SK-N-SH treated with all-trans-retinoic acid at 6 μM for 48 hours (cell line): ENCODE results near the gene PDLIM3.

Experiments used
- ATAC-seq: fragments of 200-7000 bp; cut with Tn5 transposase; 3 replicates; pipeline ENCODE4 v1.9.1; 2020; ENCODE audit warnings: mild to moderate bottlenecking, moderate library complexity
- BACH2 ChIP-seq: fragments of 250-450 bp; sonication (Bioruptor Pico); IDR thresholded peaks from 2 replicates; pipeline ENCODE4 v1.9.0; 2021; ENCODE audit warnings: mild to moderate bottlenecking, borderline replicate concordance
- CREB5 ChIP-seq: fragments of 250-450 bp; sonication (Bioruptor Pico); IDR thresholded peaks from 2 replicates; pipeline ENCODE4 v1.5.1; 2020; ENCODE audit warnings: low read depth, mild to moderate bottlenecking, moderate library complexity
- CSDC2 ChIP-seq: fragments of 250-450 bp; sonication (Bioruptor Pico); IDR thresholded peaks from 2 replicates; pipeline ENCODE4 v1.5.0; 2020; ENCODE audit warnings: mild to moderate bottlenecking, moderate library complexity
- CSRNP3 ChIP-seq: fragments of 250-450 bp; sonication (Bioruptor Pico); IDR thresholded peaks from 2 replicates; pipeline ENCODE4 v1.5.1; 2021; ENCODE audit warnings: mild to moderate bottlenecking, moderate library complexity
- ESRRG ChIP-seq: fragments of 250-450 bp; sonication (Bioruptor Pico); IDR thresholded peaks from 2 replicates; pipeline ENCODE4 v1.6.1; 2021; ENCODE audit warnings: mild to moderate bottlenecking
- GLIS3 ChIP-seq: fragments of 250-450 bp; sonication (Bioruptor Pico); IDR thresholded peaks from 2 replicates; pipeline ENCODE4 v1.5.0; 2020; ENCODE audit warnings: mild to moderate bottlenecking, moderate library complexity
- ISL1 ChIP-seq: fragments of 250-450 bp; sonication (Bioruptor Pico); IDR thresholded peaks from 2 replicates; pipeline ENCODE4 v2.1.2; 2022; ENCODE audit warnings: mild to moderate bottlenecking, moderate library complexity
- OSR1 ChIP-seq: fragments of 250-450 bp; sonication (Bioruptor Pico); IDR thresholded peaks from 2 replicates; pipeline ENCODE4 v1.8.0; 2022; ENCODE audit warnings: moderate library complexity, mild to moderate bottlenecking, inconsistent platforms
- POU6F1 ChIP-seq: fragments of 250-450 bp; sonication (Bioruptor Pico); IDR thresholded peaks from 2 replicates; pipeline ENCODE4 v1.8.0; 2021; ENCODE audit warnings: low read depth, mild to moderate bottlenecking, moderate library complexity, borderline replicate concordance
- PPARA ChIP-seq: fragments of 250-450 bp; sonication (Bioruptor Pico); IDR thresholded peaks from 2 replicates; pipeline ENCODE4 v1.5.0; 2020; ENCODE audit warnings: mild to moderate bottlenecking, borderline replicate concordance
- RARB ChIP-seq: fragments of 250-450 bp; sonication (Bioruptor Pico); IDR thresholded peaks from 2 replicates; pipeline ENCODE4 v1.8.0; 2021; ENCODE audit warnings: mild to moderate bottlenecking, moderate library complexity
- SNAI2 ChIP-seq: fragments of 250-450 bp; sonication (Bioruptor Pico); IDR thresholded peaks from 2 replicates; pipeline ENCODE4 v1.5.0; 2020; ENCODE audit warnings: mild to moderate bottlenecking, moderate library complexity
- TCF4 ChIP-seq: fragments of 250-450 bp; sonication (Bioruptor Pico); IDR thresholded peaks from 2 replicates; pipeline ENCODE4 v1.8.0; 2021; ENCODE audit warnings: mild to moderate bottlenecking, moderate library complexity, borderline replicate concordance
- TOX ChIP-seq: fragments of 250-450 bp; sonication (Bioruptor Pico); IDR thresholded peaks from 2 replicates; pipeline ENCODE4 v1.8.0; 2021; ENCODE audit warnings: mild to moderate bottlenecking, moderate library complexity, borderline replicate concordance
- TSHZ2 ChIP-seq: fragments of 250-450 bp; sonication (Bioruptor Pico); IDR thresholded peaks from 2 replicates; pipeline ENCODE4 v1.5.0; 2020; ENCODE audit warnings: mild to moderate bottlenecking, moderate library complexity
- ZFP3 ChIP-seq: fragments of 250-450 bp; sonication (Bioruptor Pico); IDR thresholded peaks from 2 replicates; pipeline ENCODE4 v1.5.0; 2020; ENCODE audit warnings: mild to moderate bottlenecking, moderate library complexity
- ZFP30 ChIP-seq: fragments of 450-650 bp; formaldehyde crosslinking; IDR thresholded peaks from 2 replicates; pipeline ENCODE4 v1.5.0; 2022; ENCODE audit warnings: mild to moderate bottlenecking, moderate library complexity
- ZNF565 ChIP-seq: fragments of 450-650 bp; formaldehyde crosslinking; conservative IDR thresholded peaks from 2 replicates; pipeline ENCODE4 v1.5.0; 2020; ENCODE audit warnings: low read depth, mild to moderate bottlenecking, moderate library complexity
- ZNF70 ChIP-seq: fragments of 450-650 bp; formaldehyde crosslinking; IDR thresholded peaks from 2 replicates; pipeline ENCODE4 v1.5.0; 2020; ENCODE audit warnings: mild to moderate bottlenecking, moderate library complexity
- ZNF8 ChIP-seq: fragments of 450-650 bp; formaldehyde crosslinking; IDR thresholded peaks from 2 replicates; pipeline ENCODE4 v1.5.0; 2020; ENCODE audit warnings: mild to moderate bottlenecking, moderate library complexity
- TF ChIP-seq, protein P1 (sequence below): fragments of 250-450 bp; sonication (Bioruptor Pico); IDR thresholded peaks from 2 replicates; pipeline ENCODE4 v1.8.0; 2020; ENCODE audit warnings: mild to moderate bottlenecking, moderate library complexity, borderline replicate concordance

PDLIM3 gene

GRCh38 chr4:185513489-185514181 is 21.7 kb downstream of the PDLIM3 start:
- ATAC-seq, result no peak
- TF ChIP-seq OSR1 (no peak), POU6F1 (no peak), CSDC2 (CRISPR knock-in tag) (no peak), BACH2 (CRISPR knock-in tag) (no peak), CREB5 (no peak), ISL1 (CRISPR knock-in tag) (no peak), ZNF8 (CRISPR knock-in tag) (no peak), ZNF70 (CRISPR knock-in tag) (no peak), ESRRG (CRISPR knock-in tag) (no peak), ZFP30 (CRISPR knock-in tag) (no peak), SNAI2 (CRISPR knock-in tag) (no peak), ZNF565 (CRISPR knock-in tag) (no peak), GLIS3 (CRISPR knock-in tag) (no peak), RARB (no peak), TOX (no peak), ZFP3 (CRISPR knock-in tag) (no peak)
- TF ChIP-seq, protein P1, sequence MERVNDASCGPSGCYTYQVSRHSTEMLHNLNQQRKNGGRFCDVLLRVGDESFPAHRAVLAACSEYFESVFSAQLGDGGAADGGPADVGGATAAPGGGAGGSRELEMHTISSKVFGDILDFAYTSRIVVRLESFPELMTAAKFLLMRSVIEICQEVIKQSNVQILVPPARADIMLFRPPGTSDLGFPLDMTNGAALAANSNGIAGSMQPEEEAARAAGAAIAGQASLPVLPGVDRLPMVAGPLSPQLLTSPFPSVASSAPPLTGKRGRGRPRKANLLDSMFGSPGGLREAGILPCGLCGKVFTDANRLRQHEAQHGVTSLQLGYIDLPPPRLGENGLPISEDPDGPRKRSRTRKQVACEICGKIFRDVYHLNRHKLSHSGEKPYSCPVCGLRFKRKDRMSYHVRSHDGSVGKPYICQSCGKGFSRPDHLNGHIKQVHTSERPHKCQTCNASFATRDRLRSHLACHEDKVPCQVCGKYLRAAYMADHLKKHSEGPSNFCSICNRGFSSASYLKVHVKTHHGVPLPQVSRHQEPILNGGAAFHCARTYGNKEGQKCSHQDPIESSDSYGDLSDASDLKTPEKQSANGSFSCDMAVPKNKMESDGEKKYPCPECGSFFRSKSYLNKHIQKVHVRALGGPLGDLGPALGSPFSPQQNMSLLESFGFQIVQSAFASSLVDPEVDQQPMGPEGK (CRISPR knock-in tag), result no peak

- ATAC-seq, result no peak
These were observed 22.8 kb downstream of the PDLIM3 start for GRCh38 chr4:185512516-185512915.

More at GRCh38 chr4:185512516-185512915, 22.8 kb downstream of the PDLIM3 start:
- TF ChIP-seq POU6F1 (no peak), BACH2 (CRISPR knock-in tag) (no peak), TSHZ2 (CRISPR knock-in tag) (no peak), ZNF565 (CRISPR knock-in tag) (no peak), CREB5 (no peak), ISL1 (CRISPR knock-in tag) (no peak), ZFP3 (CRISPR knock-in tag) (no peak), TCF4 (CRISPR knock-in tag) (no peak), CSRNP3 (CRISPR knock-in tag) (no peak), SNAI2 (CRISPR knock-in tag) (no peak), GLIS3 (CRISPR knock-in tag) (no peak), TOX (no peak), ZNF70 (CRISPR knock-in tag) (no peak), PPARA (no peak), ZFP30 (CRISPR knock-in tag) (no peak), OSR1 (no peak)
- TF ChIP-seq, protein P1 (CRISPR knock-in tag), result no peak
